Measurements from ENCODE around the gene GABBR2. TPM values are rescaled to one million over a fixed set of nuclear protein-coding genes. Genes with fewer than 3 reads are reported as not detected.

GABBR2 gene
- total and polyA plus RNA-seq, 2 donors (not counting 1 experiment from before 2014, with no cell fraction given), result 0.03 TPM; not detected in 1

GRCh38 chr9:98370976-98371315 is 337.8 kb downstream of the GABBR2 start:
- CTCF ChIA-PET, result no interaction called here
- no peaks in the 10 kb centered on the region for H3K9me3 Mint-ChIP-seq (ENCODE audit: insufficient read depth)
- H3K4me2 ChIP-seq (replicated peaks; ENCODE audit: low read depth, low read length, poor library complexity, severe bottlenecking), result no peak overlapping the region

More at GRCh38 chr9:98370976-98371315, 337.8 kb downstream of the GABBR2 start:
- POLR2A ChIA-PET, result no interaction called here
- Histone ChIP-seq H3K79me2 (ENCODE audit: control insufficient read depth, insufficient read depth, low read length) (no peaks in the 10 kb centered on the region), H4K20me1 (ENCODE audit: control insufficient read depth, insufficient read depth, low read length, poor library complexity, severe bottlenecking) (no peaks in the 10 kb centered on the region), H3K27me3 (replicated peaks in 1 of 4; ENCODE audit: control extremely low read depth in 1 of 4, control insufficient read depth in 3 of 4, insufficient read depth in 4 of 4, low read length in 3 of 4) (peaks cover 0 to 7% (median 0%) of the 10 kb centered on the region in 4 experiments), H3K4me3 (ENCODE audit: control extremely low read depth in 1 of 5, extremely low read depth in 1 of 5, insufficient read depth in 1 of 5, low read depth in 2 of 5, low read length in 4 of 5) (no peak overlapping the region), H3K9ac (ENCODE audit: low read length) (no peak overlapping the region), H3K36me3 (replicated peaks in 1 of 2; ENCODE audit: control extremely low read depth in 1 of 2, control insufficient read depth in 1 of 2, extremely low read depth in 1 of 2, insufficient read depth in 2 of 2, low read length in 1 of 2) (no peaks in the 10 kb centered on the region), H3K9me3 (ENCODE audit: control extremely low read depth in 1 of 3, control insufficient read depth in 2 of 3, insufficient read depth in 1 of 3, low read length in 2 of 3) (peaks cover 0 to 7% (median 3%) of the 10 kb centered on the region in 3 donors), H2AFZ (ENCODE audit: insufficient read depth, low read depth, low read length, poor library complexity, severe bottlenecking) (no peak overlapping the region), H3K4me1 (ENCODE audit: control insufficient read depth in 2 of 2, insufficient read depth in 2 of 2, low read length in 2 of 2) (peaks cover 14 to 15% of the 10 kb centered on the region in 2 donors), H3K27ac (ENCODE audit: low read length in 2 of 2) (no peak overlapping the region)
- Mint-ChIP-seq H3K27me3 (peaks cover 3% of the 10 kb centered on the region), H3K4me3 (no peak overlapping the region), H3K4me1 (peaks cover 15% of the 10 kb centered on the region), H3K27ac (no peak overlapping the region)
- intact Hi-C loops (cut with micrococcal nuclease), result no loop called here
- ATAC-seq (ENCODE audit: low read depth) (no peak), DNase-seq (no peak)
- TF ChIP-seq CTCF (IDR thresholded peaks at IDR 0.05) (no peak), EZH2 (IDR thresholded peaks at IDR 0.05; ENCODE audit: borderline replicate concordance, insufficient read depth, low read depth, low read length, poor library complexity, severe bottlenecking) (no peak)
- WGBS (ENCODE audit: insufficient coverage), result 88% methylated on average over 2 of the region's 4 CpGs

All from B cell (primary cell).